Measurements from ENCODE around the gene SPP2. TPM values are rescaled to one million over a fixed set of nuclear protein-coding genes. Genes with fewer than 3 reads are reported as not detected.

Gene SPP2
- total RNA-seq, 1 experiment from 2014 or later: not detected

DNA sequence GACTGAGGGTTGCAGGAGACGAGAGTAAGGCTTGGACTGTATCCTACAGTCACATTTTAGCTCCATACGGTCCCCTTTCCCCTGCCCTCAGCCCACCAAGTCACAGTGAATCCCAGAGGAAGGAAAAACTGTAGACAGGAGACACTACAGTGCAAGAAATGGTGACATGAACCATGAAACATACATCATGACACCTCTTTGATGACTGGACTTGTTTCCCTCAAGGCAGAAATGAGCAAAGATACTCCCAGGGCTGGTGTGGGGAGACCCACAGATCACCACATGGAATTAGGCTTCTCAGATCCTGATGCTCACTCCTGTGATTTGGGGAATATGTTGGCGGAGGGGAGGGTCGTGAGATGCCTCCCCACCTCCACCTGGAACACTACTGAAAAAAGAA, 48.2 kb upstream of the SPP2 start:
- CTCF ChIA-PET: no interaction called here
- intact Hi-C loops (cut with micrococcal nuclease; ENCODE audit: unreplicated experiment): no loop called here
- no TSS peak for BruUV-seq (replicated peaks)

GRCh38 chr2:234003972-234004617, 46.4 kb upstream of the SPP2 start:
- no peaks in the 10 kb centered on the region for H3K9me3 ChIP-seq (ENCODE audit: control insufficient read depth, insufficient read depth, low read depth, low read length)
- DNase-seq (ENCODE audit: low read depth, low spot score) (peak; percentile 55), ATAC-seq (peak; percentile 99)
- no TSS peak for BruUV-seq (replicated peaks)
- H3K27me3 ChIP-seq (ENCODE audit: control insufficient read depth, insufficient read depth, low read length): no peaks in the 10 kb centered on the region
- peaks cover 26% of the 10 kb centered on the region for H3K4me1 ChIP-seq (ENCODE audit: control insufficient read depth, insufficient read depth, low read length)
- ChIA-PET POLR2A (no interaction called here), CTCF (no interaction called here)
- peak overlapping the region in 1 of 2 experiments; percentile 24; a peak in 2 of 4 replicates for H3K4me3 ChIP-seq (ENCODE audit: low read depth in 2 of 2, low read length in 2 of 2)
- in situ Hi-C loops (cut with HindIII; ENCODE audit: low pct_unique_long_range_greater_than_20kb, low sequenced_read_pairs) (no loop called here), intact Hi-C loops (cut with micrococcal nuclease; ENCODE audit: unreplicated experiment) (no loop called here)
- no peaks in the 10 kb centered on the region for H3K36me3 ChIP-seq (ENCODE audit: control insufficient read depth, insufficient read depth, low read length)
- H3K27ac ChIP-seq (ENCODE audit: low read length): peak overlapping the region; percentile 87
- no peak for TF ChIP-seq SIN3A (IDR thresholded peaks at IDR 0.05; ENCODE audit: borderline replicate concordance, insufficient read depth, low read depth, low read length)
- TF ChIP-seq, protein P1, sequence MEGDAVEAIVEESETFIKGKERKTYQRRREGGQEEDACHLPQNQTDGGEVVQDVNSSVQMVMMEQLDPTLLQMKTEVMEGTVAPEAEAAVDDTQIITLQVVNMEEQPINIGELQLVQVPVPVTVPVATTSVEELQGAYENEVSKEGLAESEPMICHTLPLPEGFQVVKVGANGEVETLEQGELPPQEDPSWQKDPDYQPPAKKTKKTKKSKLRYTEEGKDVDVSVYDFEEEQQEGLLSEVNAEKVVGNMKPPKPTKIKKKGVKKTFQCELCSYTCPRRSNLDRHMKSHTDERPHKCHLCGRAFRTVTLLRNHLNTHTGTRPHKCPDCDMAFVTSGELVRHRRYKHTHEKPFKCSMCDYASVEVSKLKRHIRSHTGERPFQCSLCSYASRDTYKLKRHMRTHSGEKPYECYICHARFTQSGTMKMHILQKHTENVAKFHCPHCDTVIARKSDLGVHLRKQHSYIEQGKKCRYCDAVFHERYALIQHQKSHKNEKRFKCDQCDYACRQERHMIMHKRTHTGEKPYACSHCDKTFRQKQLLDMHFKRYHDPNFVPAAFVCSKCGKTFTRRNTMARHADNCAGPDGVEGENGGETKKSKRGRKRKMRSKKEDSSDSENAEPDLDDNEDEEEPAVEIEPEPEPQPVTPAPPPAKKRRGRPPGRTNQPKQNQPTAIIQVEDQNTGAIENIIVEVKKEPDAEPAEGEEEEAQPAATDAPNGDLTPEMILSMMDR (IDR thresholded peaks at IDR 0.05): no peak
- TF ChIP-seq POLR2AphosphoS5 (IDR thresholded peaks at IDR 0.05; ENCODE audit: low read depth, low read length): peak; percentile 30; the same call in 1 of the 2 replicates
- TF ChIP-seq REST (IDR thresholded peaks at IDR 0.05; ENCODE audit: insufficient read depth in 1 of 2, low read depth in 2 of 2, low read length in 1 of 2): no peak
- TF ChIP-seq TCF7L2 (IDR thresholded peaks at IDR 0.05; ENCODE audit: low read depth, low read length): 0 out of 2 replicates have a peak, but pooled peaks have one; percentile 24

More for the DNA sequence above, 48.2 kb upstream of the SPP2 start:
- no peaks in the 10 kb centered on the region for H3K27me3 ChIP-seq (ENCODE audit: control insufficient read depth, insufficient read depth, low read length)
- peaks cover 26% of the 10 kb centered on the region for H3K4me1 ChIP-seq (ENCODE audit: control insufficient read depth, insufficient read depth, low read length)
- POLR2A ChIA-PET: no interaction called here
- in situ Hi-C loops (cut with HindIII; ENCODE audit: low pct_unique_long_range_greater_than_20kb, low sequenced_read_pairs): no loop called here
- DNase-seq (ENCODE audit: low read depth, low spot score) (no peak), ATAC-seq (no peak)
- no peaks in the 10 kb centered on the region for H3K9me3 ChIP-seq (ENCODE audit: control insufficient read depth, insufficient read depth, low read depth, low read length)
- H3K27ac ChIP-seq (ENCODE audit: low read length): peak overlapping the region; percentile 29
- no peak overlapping the region for H3K4me3 ChIP-seq (ENCODE audit: low read depth in 2 of 2, low read length in 2 of 2)
- H3K36me3 ChIP-seq (ENCODE audit: control insufficient read depth, insufficient read depth, low read length): no peaks in the 10 kb centered on the region
- TF ChIP-seq TCF7L2 (IDR thresholded peaks at IDR 0.05; ENCODE audit: low read depth, low read length): no peak
- no peak for TF ChIP-seq REST (IDR thresholded peaks at IDR 0.05; ENCODE audit: insufficient read depth in 1 of 2, low read depth in 2 of 2, low read length in 1 of 2)
- TF ChIP-seq, protein P1 (IDR thresholded peaks at IDR 0.05): no peak
- TF ChIP-seq POLR2AphosphoS5 (IDR thresholded peaks at IDR 0.05; ENCODE audit: low read depth, low read length): no peak
- no peak for TF ChIP-seq SIN3A (IDR thresholded peaks at IDR 0.05; ENCODE audit: borderline replicate concordance, insufficient read depth, low read depth, low read length)
